ENCODE results near the gene NCKAP5. TPM values are rescaled to one million over a fixed set of nuclear protein-coding genes. Genes with fewer than 3 reads are reported as not detected.

The NCKAP5 gene
- polyA plus RNA-seq, 2 of the 4 experiments (the other 2 are of a cell fraction), result 3.0 to 4.1 TPM

DNA sequence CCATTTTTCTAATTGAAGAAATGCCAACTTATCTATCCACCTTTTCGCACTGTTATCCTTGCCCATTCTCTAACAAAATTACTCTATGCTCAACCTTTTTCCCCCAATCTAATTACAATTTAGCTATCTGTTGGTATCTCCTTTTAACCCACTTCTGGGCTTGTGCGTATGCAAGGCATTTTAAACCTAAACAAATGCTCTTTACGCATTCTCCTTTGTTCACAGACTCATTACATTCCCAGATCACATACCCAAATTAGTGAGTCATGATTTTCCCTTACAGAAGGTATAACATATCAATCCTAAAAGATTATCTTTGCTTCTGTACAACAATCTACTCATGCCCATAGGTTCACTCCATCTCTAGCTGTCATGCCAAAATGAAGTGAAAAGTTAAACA, 826.5 kb downstream of the NCKAP5 start:
- Histone ChIP-seq H3K9me3 (no peaks in the 10 kb centered on the region), H3K4me2 (no peak overlapping the region), H3K4me1 (no peaks in the 10 kb centered on the region), H3K27ac (no peak overlapping the region), H3K4me3 (no peak overlapping the region)
- WGBS (ENCODE audit: missing lambda C conversion rate), result 81% methylated on average over 3 of the region's 3 CpGs
- ATAC-seq, result no peak
- no peak for TF ChIP-seq GATA3 (IDR thresholded peaks at IDR 0.05; ENCODE audit: borderline replicate concordance)
- no peak for TF ChIP-seq HMGXB4 (CRISPR knock-in tag; IDR thresholded peaks at IDR 0.05; ENCODE audit: borderline replicate concordance)
- no peak for TF ChIP-seq RNF2 (IDR thresholded peaks at IDR 0.05; ENCODE audit: borderline replicate concordance, low read depth)
- TF ChIP-seq CBX2 (IDR thresholded peaks at IDR 0.05; ENCODE audit: borderline replicate concordance, low read depth), result no peak
- no peak for TF ChIP-seq FOXS1 (CRISPR knock-in tag; IDR thresholded peaks at IDR 0.05)
- TF ChIP-seq SMC3 (IDR thresholded peaks at IDR 0.05), result no peak
- TF ChIP-seq, protein P1, sequence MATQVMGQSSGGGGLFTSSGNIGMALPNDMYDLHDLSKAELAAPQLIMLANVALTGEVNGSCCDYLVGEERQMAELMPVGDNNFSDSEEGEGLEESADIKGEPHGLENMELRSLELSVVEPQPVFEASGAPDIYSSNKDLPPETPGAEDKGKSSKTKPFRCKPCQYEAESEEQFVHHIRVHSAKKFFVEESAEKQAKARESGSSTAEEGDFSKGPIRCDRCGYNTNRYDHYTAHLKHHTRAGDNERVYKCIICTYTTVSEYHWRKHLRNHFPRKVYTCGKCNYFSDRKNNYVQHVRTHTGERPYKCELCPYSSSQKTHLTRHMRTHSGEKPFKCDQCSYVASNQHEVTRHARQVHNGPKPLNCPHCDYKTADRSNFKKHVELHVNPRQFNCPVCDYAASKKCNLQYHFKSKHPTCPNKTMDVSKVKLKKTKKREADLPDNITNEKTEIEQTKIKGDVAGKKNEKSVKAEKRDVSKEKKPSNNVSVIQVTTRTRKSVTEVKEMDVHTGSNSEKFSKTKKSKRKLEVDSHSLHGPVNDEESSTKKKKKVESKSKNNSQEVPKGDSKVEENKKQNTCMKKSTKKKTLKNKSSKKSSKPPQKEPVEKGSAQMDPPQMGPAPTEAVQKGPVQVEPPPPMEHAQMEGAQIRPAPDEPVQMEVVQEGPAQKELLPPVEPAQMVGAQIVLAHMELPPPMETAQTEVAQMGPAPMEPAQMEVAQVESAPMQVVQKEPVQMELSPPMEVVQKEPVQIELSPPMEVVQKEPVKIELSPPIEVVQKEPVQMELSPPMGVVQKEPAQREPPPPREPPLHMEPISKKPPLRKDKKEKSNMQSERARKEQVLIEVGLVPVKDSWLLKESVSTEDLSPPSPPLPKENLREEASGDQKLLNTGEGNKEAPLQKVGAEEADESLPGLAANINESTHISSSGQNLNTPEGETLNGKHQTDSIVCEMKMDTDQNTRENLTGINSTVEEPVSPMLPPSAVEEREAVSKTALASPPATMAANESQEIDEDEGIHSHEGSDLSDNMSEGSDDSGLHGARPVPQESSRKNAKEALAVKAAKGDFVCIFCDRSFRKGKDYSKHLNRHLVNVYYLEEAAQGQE (IDR thresholded peaks at IDR 0.05), result no peak
- CTCF ChIA-PET, result no interaction called here
- POLR2A ChIA-PET, result interaction anchor here (0.6 kb wide), 1 partner anchor 304 kb away, joined by 4 read pairs; no protein-coding TSS in a partner anchor
- DNase-seq (ENCODE audit: low read depth in 1 of 2, low spot score in 1 of 2), result no peak
- no peak for FAIRE-seq

DNA sequence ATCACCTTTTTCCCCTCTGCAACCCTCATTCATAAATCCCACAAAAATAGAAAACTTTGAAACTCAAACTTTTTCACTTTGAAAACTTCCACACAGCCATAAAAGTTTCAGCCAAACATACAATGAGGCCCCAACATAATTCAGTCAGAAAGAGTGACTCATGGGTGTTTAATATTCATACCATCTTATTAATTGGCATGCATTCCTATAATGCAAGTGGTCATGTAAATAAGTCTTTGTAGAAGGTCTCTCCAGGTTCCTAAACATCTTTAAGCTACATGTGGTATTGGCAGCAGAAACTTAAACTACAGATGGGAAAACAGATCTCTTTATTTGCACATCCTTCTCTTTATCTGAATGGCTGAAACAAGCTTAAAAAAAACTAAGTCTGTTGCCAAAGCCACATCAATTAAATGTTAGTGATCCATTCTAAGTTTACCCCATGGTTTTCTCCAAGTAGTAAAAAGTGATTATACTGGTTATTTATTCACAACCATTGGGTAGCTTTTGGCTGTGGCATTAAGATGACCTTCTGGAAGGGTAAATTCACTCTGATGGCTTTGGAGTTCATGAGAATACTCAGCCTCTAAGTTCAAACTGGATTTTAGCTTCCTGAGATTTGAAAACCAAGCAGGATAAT, 828.1 kb downstream of the NCKAP5 start:
- no peak overlapping the region for H3K4me3 ChIP-seq
- POLR2A ChIA-PET, result no interaction called here
- H3K9me3 ChIP-seq, result no peaks in the 10 kb centered on the region
- CTCF ChIA-PET, result interaction anchor here (0.7 kb wide), 1 partner anchor 11 kb away, joined by 3 read pairs; no protein-coding TSS in a partner anchor
- TF ChIP-seq RARB (CRISPR knock-in tag; IDR thresholded peaks at IDR 0.05) (no peak), ELK1 (IDR thresholded peaks at IDR 0.05; ENCODE audit: low read depth, low read length) (no peak), SMC3 (IDR thresholded peaks at IDR 0.05) (no peak), CEBPB (IDR thresholded peaks at IDR 0.05) (no peak), JUN (IDR thresholded peaks at IDR 0.05) (no peak), ZSCAN20 (CRISPR knock-in tag; IDR thresholded peaks at IDR 0.05) (no peak), MYC (IDR thresholded peaks at IDR 0.05; ENCODE audit: borderline replicate concordance, low read length) (no peak), MAX (IDR thresholded peaks at IDR 0.05) (no peak), NPAS2 (CRISPR knock-in tag; IDR thresholded peaks at IDR 0.05; ENCODE audit: borderline replicate concordance) (no peak), CBX2 (IDR thresholded peaks at IDR 0.05; ENCODE audit: borderline replicate concordance, low read depth) (no peak), NR3C1 (IDR thresholded peaks at IDR 0.05) (no peak), CBX8 (IDR thresholded peaks at IDR 0.05) (no peak)
- no peak overlapping the region for H3K4me2 ChIP-seq
- H3K27ac ChIP-seq, result no peak overlapping the region
- FAIRE-seq, result no peak
- H3K4me1 ChIP-seq, result no peaks in the 10 kb centered on the region
- no peak for DNase-seq (ENCODE audit: low read depth in 1 of 2, low spot score in 1 of 2)
- no peak for ATAC-seq

Measured in A549 (cell line).